SH-SY5Y (cell line): ENCODE data around the gene PACS1.

Experiments
- GATA2 ChIP-seq: IDR thresholded peaks from 2 replicates; pipeline ENCODE4 v1.6.1; 2011; ENCODE audit warnings: mild to moderate bottlenecking, low read depth, low read length
- GATA3 ChIP-seq: IDR thresholded peaks from 2 replicates; pipeline ENCODE4 v1.6.1; 2011; ENCODE audit warnings: low read depth, mild to moderate bottlenecking, low read length, moderate library complexity

GRCh38 chr11:66072518-66072917 is 2.4 kb downstream of the PACS1 start:
- TF ChIP-seq GATA2 = no peak
- no peak for TF ChIP-seq GATA3
